DMS 273 (cell line): Measurements from ENCODE around the gene RYR2.

Experiments used
- DNase-seq: peaks from one replicate; lab custom pipeline; 2025; ENCODE audit not compliant: unreplicated experiment; lab: John Stamatoyannopoulos, UW

The RYR2 gene

GRCh38 chr1:237705462-237705861 lies 663.5 kb downstream of the RYR2 start:
- DNase-seq = no peak

DNA sequence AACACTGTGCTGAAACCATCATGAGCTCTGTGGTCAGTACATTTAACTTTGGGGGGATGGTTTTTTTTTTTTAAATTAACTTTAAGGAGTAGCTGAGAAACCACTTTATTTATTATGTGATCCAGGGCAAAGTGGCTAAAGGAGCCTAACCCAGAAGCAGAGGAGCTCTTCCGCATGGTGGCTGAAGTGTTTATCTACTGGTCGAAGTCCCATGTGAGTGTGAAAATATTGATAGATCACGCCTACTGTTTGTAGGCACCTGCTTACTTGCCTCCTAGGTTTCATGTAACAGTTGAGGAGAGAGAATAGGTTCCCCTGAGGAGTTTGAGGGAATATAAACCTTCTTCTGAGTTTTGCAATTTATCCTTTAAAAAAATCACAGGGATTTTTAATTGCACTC lies 667.4 kb downstream of the RYR2 start:
- DNase-seq = no peak

DNA sequence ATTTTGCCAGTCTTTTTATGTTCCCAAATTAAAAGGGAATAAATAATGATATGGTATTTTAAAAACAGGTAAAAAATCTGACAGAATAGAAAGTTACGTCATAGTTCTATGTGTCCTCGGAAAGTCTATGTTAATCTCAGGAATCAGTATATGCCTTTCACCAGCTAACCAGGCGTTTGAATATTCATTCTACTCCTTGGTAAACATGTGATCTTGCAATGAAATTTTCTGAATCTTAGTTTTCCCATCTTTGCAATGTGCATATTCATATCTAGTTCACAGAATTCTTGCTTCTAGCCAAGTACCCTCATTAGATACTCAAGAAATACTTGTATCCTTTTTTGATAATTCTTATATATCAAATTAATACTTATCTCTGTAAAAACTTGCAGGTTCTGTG lies 669.3 kb downstream of the RYR2 start:
- DNase-seq = no peak

DNA sequence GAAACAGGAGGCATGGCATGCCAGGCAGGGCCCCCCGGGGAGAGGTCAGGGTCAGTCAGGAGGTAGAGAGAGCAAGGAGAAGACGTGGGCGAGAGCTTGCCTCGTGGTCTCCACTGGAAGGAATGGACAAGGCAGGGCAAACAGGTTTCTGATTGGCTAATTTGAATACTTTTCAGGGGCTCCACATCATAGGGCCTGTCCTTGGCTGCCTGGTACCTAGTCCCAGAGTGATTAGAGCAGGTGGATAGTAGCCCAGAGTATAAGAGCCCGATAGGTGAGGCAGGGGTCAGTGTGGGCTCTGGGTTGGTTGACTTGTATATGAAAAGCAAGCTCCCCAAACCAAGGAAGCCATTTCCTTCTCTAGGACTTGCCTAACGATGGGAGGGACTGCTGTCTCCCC lies 670.1 kb downstream of the RYR2 start:
- DNase-seq = no peak

GRCh38 chr1:237712586-237713157 lies 670.7 kb downstream of the RYR2 start:
- no peak for DNase-seq

DNA sequence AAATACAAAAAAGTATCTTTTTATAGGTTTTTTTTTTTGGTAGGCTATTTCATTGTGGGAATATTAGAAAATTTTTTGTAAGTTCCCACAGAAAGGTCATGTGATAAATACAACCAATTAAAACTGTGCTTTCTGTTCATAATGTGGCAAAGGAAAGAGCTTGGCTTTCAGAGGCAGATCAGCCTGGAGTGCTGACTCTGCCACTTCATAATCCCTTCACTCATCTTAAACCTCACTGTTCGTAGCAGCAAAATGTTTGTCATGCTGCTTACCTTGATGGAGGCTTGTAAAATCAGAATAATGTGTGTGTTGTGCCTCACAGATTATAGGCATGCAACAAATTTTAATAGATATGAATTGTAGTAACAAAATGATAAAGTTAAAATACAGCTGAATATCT lies 671.9 kb downstream of the RYR2 start:
- DNase-seq = no peak

- DNase-seq = no peak
Measured at GRCh38 chr1:237717106-237717505, 675.1 kb downstream of the RYR2 start.

- DNase-seq = no peak
Measured at GRCh38 chr1:237730826-237731350, 688.9 kb downstream of the RYR2 start.

GRCh38 chr1:237732657-237733056 lies 690.7 kb downstream of the RYR2 start:
- no peak for DNase-seq

DNA sequence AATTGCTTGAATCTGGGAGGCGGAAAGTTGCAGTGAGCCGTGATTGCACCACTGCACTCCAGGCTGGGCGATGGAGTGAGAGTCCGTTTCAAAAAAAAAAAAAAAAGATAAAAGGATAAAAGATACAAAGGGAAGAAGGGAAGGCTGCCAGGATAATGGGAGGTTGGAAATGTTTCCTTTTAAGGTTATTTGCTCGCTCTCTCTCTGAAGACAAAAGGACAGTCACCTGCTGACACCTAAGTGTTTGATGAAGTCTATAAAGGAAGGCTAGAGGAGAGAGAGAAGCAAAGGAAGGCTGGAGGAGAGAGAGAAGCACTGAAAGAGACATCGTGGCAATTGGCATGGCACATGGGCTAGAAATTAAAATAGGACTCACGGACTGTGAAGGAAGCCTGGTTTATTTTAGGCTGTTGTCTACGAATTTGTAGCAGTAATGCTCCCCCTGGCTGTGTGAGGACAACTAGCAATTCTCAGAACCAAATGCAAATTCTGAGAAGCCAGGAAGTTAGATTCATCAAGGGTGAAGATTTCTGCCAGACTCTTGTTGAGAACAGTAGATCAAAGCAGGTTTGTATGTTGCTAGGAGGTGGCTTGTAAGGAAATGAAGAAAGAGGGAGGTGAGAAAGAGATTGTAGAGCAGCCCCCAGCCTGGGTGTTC lies 694.5 kb downstream of the RYR2 start:
- DNase-seq = peak; percentile 28

- DNase-seq = no peak
Measured at GRCh38 chr1:237737448-237737847, 695.5 kb downstream of the RYR2 start.

DNA sequence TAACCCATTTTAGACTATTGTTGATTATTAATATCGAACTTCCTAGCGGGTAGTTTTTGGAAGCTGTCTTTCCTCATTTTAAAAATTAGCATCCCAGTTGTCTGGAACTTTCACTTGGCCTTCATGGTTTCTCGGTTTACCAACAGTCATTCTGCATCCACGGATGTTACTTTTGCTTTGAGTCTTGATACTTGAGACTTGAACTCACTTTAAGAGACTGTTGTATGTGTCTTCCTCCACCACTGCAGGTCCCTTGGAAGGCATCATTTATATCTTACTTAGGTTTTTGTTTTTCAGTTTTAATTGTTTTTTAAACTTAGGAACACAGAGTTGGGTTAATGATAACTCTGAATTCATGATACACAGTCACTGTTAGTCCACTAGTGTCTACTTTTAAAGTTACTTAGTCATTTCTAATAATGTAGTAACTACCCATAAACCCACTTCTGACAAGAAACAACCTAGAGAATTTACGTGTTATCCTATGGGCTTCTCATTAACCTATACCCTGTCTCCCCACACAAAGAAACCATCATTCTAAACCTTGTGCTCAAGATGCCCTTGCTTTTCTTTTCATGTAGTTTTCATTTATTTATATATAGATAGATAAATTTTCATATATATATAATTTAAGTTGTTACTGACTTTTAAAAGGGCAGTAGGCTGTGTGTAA lies 696.1 kb downstream of the RYR2 start:
- no peak for DNase-seq

DNA sequence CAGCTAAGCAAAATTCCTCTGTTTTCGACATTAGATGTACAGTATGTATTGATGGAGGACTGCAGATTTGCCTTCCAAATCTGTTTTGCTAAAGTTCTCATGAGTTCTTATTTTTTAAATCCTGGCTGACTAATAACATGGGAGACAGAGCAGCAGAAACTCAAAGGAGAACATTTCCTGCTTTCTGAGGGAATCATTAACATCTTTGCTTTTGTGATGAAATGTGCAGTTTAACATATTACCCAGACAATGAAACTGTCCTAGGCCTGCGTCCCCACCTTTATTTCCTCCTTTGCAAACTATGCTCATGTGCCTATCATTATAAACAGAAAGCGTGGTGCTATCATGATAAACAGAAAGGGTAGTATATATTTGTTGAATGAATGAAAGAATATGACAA lies 698.9 kb downstream of the RYR2 start:
- no peak for DNase-seq

DNA sequence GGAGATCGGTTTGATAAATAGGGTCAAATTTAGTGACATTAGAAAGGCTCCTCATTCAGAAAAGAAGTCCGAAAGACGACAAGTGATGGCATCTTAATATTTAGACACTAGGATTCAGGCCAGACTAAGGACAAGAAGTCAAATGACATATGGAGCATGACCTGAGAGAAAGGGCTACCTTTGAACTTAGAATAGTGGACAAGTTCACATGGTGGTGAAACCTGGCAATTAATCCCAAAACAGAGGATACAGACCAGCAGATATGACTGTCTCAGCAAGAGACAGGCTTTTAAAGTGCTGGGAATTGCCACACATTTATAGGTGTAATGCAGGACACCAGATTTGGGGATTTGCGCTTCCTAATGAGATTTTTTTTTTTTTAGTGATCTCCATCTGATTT lies 703.6 kb downstream of the RYR2 start:
- DNase-seq = no peak

DNA sequence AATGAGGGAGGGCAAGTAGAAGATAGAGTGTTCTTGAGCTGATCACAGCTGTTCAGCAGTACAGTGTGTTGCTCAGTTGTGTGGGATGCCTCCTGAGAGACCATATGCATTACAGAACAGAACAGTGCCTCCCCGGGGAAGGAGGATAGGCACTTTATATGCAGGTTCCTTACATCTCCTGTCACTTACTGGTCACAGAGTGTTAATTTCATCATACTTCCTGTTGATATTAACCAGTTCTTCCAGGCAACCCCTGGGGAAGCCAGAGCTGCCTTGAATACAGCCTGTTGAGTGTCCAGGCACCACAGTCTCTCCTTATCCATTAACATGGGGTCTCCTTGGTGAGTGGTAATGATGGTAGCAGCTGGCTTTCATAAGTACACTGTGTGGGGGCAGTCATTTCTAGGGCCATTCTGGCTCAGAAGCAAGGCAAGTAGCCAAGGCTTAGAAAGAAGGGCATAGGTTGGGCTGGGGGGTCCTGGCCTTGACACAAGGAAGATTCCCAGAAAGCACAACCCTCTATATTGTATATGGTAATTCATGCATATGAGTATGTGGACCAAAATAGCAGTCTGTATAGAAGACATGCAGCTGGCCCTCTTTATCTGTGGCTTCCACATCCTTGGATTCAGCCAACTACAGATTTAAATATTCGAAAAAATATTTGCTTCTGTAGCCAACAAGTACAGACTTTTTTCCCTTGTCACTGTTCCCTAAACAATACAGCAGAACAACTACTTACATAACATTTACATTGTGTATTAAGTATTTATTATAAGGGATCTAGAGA lies 706.4 kb downstream of the RYR2 start:
- DNase-seq = peak; percentile 11

DNA sequence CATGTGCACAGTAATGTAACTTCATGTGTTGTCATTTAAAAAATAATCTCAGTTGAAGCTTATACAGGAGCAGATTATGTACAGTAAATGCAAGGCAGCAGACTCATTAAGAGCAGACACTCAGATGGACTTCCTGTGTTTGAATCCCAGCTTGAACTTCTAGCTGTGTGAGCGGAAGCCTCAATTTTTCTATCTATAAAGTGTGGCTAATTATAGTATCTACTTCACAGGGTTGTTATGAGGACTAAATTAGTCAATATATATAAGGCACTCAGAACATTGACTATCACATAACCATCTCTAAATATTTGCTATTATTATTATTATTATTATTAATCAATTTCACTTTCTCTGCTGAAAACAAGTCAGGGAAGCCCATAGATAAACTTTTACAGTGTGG lies 707.1 kb downstream of the RYR2 start:
- no peak for DNase-seq

DNA sequence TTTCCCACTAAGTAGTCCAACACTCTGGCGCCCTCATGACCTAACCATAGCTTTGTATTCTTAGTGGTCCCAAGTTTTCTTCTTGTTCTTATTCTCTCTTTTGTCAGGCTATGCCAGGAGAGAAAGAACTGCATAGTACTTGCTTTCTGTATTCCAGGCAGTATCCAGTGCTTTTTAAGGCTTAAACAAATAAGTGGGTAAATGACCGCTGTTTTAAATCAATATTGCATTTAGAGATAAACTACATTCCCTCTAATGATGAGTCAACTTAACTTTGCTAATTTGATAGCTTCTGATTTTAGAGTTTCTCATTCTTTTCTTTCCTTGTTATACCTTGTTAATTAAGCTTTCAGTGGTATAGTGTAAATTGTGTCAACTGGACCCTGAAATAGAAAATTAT lies 709.1 kb downstream of the RYR2 start:
- no peak for DNase-seq

DNA sequence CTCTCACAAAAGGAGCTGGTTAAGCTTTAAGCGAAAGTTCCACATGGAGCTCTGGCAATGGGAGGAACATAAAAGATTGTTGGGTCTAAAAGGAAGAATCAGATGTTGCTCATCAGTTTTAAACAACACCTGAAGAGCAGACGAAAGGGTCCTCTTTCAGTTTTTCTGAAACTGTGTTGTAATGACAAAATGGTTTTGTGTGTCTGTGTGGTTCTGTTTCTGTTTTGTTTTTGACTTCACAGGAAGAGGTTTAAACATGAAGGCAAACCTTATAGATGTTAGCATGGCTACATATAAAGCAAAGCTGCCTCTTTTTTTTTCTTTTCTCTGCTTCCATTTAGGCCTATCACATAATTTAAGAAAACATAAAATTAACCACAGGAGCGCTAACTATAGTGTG lies 712.6 kb downstream of the RYR2 start:
- DNase-seq = no peak

DNA sequence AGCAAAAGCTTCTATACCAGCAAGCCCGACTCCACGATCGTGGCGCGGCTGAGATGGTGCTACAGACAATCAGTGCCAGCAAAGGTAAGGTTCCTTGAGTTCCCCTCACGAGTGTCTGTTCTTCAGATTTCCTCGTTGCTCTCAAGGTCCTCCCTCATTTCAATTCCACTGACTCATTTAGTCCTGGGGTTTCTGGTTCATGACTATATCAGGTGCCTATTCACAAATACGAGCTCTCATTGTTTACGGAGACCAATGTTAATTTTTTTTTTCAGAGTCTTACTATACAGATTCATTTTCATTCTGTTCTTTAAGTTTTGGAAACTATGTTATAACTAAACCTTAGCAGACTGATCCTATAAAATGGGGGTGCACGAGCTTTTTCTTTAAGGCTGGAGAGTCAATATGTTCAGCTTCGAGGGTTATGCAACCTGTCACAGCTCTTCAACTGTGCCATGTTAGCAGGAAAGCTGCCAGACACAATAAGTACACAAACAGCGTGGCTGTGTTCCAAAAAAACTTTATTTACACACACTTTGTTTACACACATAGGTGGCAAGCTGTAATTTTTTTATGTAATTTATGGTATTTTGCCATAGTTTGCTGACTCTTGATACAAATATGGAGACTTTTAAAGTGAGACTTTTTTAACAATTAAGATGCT lies 714.5 kb downstream of the RYR2 start:
- no peak for DNase-seq

- DNase-seq = no peak
Measured at GRCh38 chr1:237759377-237759776, 717.4 kb downstream of the RYR2 start.

- DNase-seq = no peak
Measured at GRCh38 chr1:237760951-237761350, 719.0 kb downstream of the RYR2 start.
